Panc1 (cell line): ENCODE measurements around the gene OR52W1. TPM values are rescaled to one million over a fixed set of nuclear protein-coding genes. Genes with fewer than 3 reads are reported as not detected.

Experiments used
- ATAC-seq: fragments of 200-7000 bp; cut with Tn5 transposase; 2 replicates; pipeline ENCODE4 v1.9.1; 2020; ENCODE audit warnings: mild to moderate bottlenecking, moderate library complexity
- BruUV-seq: library from RNA; stranded (reverse); fragments of 400-500 nt; replicated peaks from 2 replicates; lab custom pipeline; 2021; lab: Mats Ljungman, UMichigan
- CTCF ChIA-PET: fragments of 300-600 bp; sonication (Branson Sonifier 250); formaldehyde crosslinking; loops from one replicate; lab custom pipeline; 2022; ENCODE audit warnings: antibody characterized with exemption; lab: Charles Lee
- POLR2A ChIA-PET: fragments of 300-600 bp; sonication (Branson Sonifier 250); formaldehyde crosslinking; loops from one replicate; lab custom pipeline; 2022; ENCODE audit warnings: antibody characterized with exemption; lab: Charles Lee
- DNase-seq: peaks from one replicate; pipeline ENCODE4 v3.0.0-alpha.2; 2010; ENCODE audit warnings: low read depth, low spot score
- H3K27ac ChIP-seq: 2 replicates; pipeline ENCODE4 v1.5.1; 2011; ENCODE audit warnings: mild to moderate bottlenecking, low read length, inconsistent platforms
- H3K27me3 ChIP-seq: fragments of 200-500 bp; sonication (Bioruptor generic); 2 replicates; pipeline ENCODE4 v1.6.0; 2014; ENCODE audit warnings: low read length, inconsistent platforms; ENCODE audit not compliant: control insufficient read depth, insufficient read depth
- H3K36me3 ChIP-seq: fragments of 200-500 bp; sonication (Bioruptor generic); 2 replicates; pipeline ENCODE4 v1.5.1; 2014; ENCODE audit warnings: inconsistent platforms, mild to moderate bottlenecking, low read length, moderate library complexity; ENCODE audit not compliant: control insufficient read depth, insufficient read depth
- H3K4me1 ChIP-seq: 2 replicates; pipeline ENCODE4 v1.5.1; 2011; ENCODE audit warnings: inconsistent platforms, mild to moderate bottlenecking, low read length, moderate library complexity; ENCODE audit not compliant: control insufficient read depth, insufficient read depth
- H3K4me3 ChIP-seq, 2 experiments: 2 replicates each; pipeline ENCODE4 v1.5.1; 2011 to 2012; ENCODE audit warnings: low read depth in 2 of 2, low read length in 2 of 2, mild to moderate bottlenecking in 2 of 2, inconsistent platforms in 1 of 2, moderate library complexity in 1 of 2
- H3K9me3 ChIP-seq: fragments of 200-500 bp; sonication (Bioruptor generic); 2 replicates; pipeline ENCODE4 v1.5.1; 2014; ENCODE audit warnings: low read depth, mild to moderate bottlenecking, inconsistent platforms, low read length, moderate library complexity; ENCODE audit not compliant: control insufficient read depth, insufficient read depth
- CTCF ChIP-seq: fragments of 450-650 bp; IDR thresholded peaks from 2 replicates; pipeline ENCODE4 v1.5.1; 2017; ENCODE audit warnings: mild to moderate bottlenecking
- POLR2AphosphoS5 ChIP-seq: IDR thresholded peaks from 2 replicates; pipeline ENCODE4 v1.6.1; 2012; ENCODE audit warnings: mild to moderate bottlenecking, low read depth, low read length, moderate library complexity
- REST ChIP-seq, 2 experiments: IDR thresholded peaks; 2 replicates each; pipeline ENCODE4 v1.6.1; 2011 to 2012; ENCODE audit warnings: low read depth in 2 of 2, control low read depth in 1 of 2, low read length in 1 of 2, mild to moderate bottlenecking in 1 of 2, moderate library complexity in 1 of 2; ENCODE audit not compliant: insufficient read depth in 1 of 2
- SIN3A ChIP-seq: IDR thresholded peaks from 2 replicates; pipeline ENCODE4 v1.6.1; 2012; ENCODE audit warnings: low read depth, mild to moderate bottlenecking, low read length, moderate library complexity, borderline replicate concordance; ENCODE audit not compliant: insufficient read depth
- TCF7L2 ChIP-seq: IDR thresholded peaks from 2 replicates; pipeline ENCODE4 v1.6.1; 2011; ENCODE audit warnings: mild to moderate bottlenecking, low read depth, low read length, inconsistent platforms
- in situ Hi-C: cut with HindIII; loops from 2 replicates; pipeline ENCODE4 v1.10.0; 2016; ENCODE audit warnings: low sequenced_read_pairs, low pct_unique_long_range_greater_than_20kb
- intact Hi-C: fragments of 100-400 bp; cut with micrococcal nuclease; formaldehyde crosslinking; loops from one replicate; pipeline ENCODE4 v1.10.0; 2022; ENCODE audit not compliant: unreplicated experiment
- total RNA-seq: library from RNA; stranded (reverse); gene quantifications from one replicate; pipeline ENCODE4 v1.2.1, GENCODE V29; 2021; ENCODE audit not compliant: unreplicated experiment

The OR52W1 gene
- total RNA-seq, 1 experiment from 2014 or later: not detected

- no TSS peak for BruUV-seq
- ChIA-PET POLR2A (no interaction called here), CTCF (no interaction called here)
- H3K27me3 ChIP-seq: peaks cover 13% of the 10 kb centered on the region
- ATAC-seq (no peak), DNase-seq (no peak)
- TF ChIP-seq SIN3A (no peak), CTCF (no peak), POLR2AphosphoS5 (no peak), REST (IDR thresholded peaks at IDR 0.05; ENCODE audit: insufficient read depth in 1 of 2, low read depth in 2 of 2, low read length in 1 of 2) (no peak), TCF7L2 (no peak)
- H3K27ac ChIP-seq: no peak within 1 kb of the TSS
- no peak within 1 kb of the TSS for H3K4me3 ChIP-seq
- H3K9me3 ChIP-seq: no peaks in the 10 kb centered on the region
- no peaks in the 10 kb centered on the region for H3K4me1 ChIP-seq
- in situ Hi-C loops (no loop called here), intact Hi-C loops (no loop called here)
- no peaks in the 10 kb centered on the region for H3K36me3 ChIP-seq
Observed at GRCh38 chr11:6170226-6170625, 28.8 kb upstream of the OR52W1 start, which contains the start of gene OR52B2. OR52B2 (minus strand) TSS chr11:6170326; CDS start chr11:6170326, 0 bp downstream.

- peaks cover 2% of the 10 kb centered on the region; the same call in 1 of the 2 replicates for H3K27me3 ChIP-seq
- ChIA-PET CTCF (interaction anchor here (0.5 kb wide), 1 partner anchor 62 kb away, joined by 4 read pairs; no protein-coding TSS in a partner anchor), POLR2A (no interaction called here)
- no peak overlapping the region for H3K4me3 ChIP-seq
- in situ Hi-C loops (no loop called here), intact Hi-C loops (no loop called here)
- TF ChIP-seq CTCF: no peak
- no peak for TF ChIP-seq POLR2AphosphoS5
- no peak for TF ChIP-seq SIN3A
- TF ChIP-seq REST (IDR thresholded peaks at IDR 0.05; ENCODE audit: insufficient read depth in 1 of 2, low read depth in 2 of 2, low read length in 1 of 2): no peak
- no peak for TF ChIP-seq TCF7L2
- H3K4me1 ChIP-seq: no peaks in the 10 kb centered on the region
- ATAC-seq: no peak
- no TSS peak for BruUV-seq
- H3K9me3 ChIP-seq: no peaks in the 10 kb centered on the region
- DNase-seq: no peak
- no peak overlapping the region for H3K27ac ChIP-seq
- H3K36me3 ChIP-seq: no peaks in the 10 kb centered on the region
Observed at GRCh38 chr11:6175440-6175839, 23.6 kb upstream of the OR52W1 start.
